Measurements from ENCODE around the gene GFER. TPM values are rescaled to one million over a fixed set of nuclear protein-coding genes. Genes with fewer than 3 reads are reported as not detected.

GFER gene
- total RNA-seq, 1 donor from 2014 or later = 16.5 TPM

DNA sequence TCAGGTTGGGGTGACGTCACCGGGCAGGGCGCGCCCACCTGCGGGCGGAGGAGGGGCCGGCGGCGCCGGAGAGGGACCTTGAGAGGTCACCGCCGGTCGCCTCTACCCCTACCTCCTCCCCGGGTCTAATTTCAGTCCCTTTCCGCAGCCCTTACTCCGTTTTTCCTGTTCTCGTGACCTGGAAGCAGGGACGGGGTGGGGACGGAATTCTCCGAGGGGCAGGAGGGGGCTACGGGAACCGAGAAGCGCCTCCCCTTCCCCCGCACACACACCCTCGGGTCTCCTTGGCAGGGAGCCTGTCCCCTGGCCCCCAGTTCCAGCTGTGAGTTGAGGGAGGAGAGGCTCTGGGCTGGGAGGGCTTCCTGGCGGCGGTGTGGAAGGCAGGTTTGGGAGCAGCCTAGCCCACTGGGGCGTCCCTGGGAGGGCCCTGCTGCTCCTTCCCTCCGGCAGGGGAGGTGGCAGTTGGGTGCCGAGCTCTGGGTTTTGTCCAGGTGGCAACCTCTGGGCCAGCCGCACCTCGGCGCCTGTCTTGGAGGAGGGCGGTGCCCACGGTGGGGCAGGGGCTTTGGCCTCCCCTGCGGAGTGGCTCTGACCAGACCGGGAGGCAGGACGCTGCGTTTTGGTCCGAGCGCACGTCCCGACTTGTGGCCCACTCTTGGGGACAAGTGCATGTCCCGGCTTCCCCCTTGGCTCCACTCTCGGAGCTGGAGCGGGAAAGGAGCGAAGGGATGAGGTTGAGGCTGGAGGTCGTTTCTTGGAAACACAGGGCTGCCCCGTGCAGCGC is 6.5 kb downstream of the GFER start:
- no peak for DNase-seq (ENCODE audit: low spot score)

DNA sequence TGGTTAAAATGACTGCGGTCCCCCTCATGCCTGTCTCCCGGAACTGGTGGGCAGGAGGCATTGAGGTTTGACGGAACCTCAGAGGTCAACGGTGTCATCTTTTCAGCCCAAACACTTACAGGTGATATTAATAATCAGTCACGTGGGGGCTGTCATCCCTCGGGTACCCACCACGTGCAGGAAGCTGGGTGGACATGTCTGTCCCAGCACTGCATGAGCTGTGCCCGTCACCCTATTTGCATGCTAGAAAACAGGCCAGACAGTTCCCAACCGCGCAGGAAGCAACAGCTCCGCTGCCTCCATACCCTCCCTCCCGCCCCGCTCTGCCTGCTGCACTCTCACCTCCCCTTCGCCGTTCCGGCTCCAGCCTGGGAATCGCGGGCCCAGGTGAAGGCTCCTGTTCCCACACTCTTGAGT is 7.2 kb downstream of the GFER start:
- DNase-seq (ENCODE audit: low spot score) = no peak

DNA sequence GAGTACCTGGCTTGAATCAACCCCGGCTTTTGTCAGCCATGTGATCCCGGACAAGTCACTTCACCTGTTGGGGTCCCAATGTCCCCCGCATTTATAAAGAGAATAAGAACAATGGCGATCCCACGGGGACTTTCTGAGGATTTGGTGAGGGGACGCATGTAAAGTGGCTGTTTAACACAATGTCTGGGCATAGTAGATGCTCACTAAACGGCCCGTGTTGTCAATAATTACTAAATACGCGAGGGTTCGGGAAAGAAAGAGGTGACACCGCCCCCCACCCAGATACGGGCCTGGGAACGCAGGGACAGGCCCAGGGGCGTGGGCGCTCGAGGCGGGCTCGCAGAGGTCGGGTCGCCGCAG is 7.6 kb downstream of the GFER start:
- no peak for DNase-seq (ENCODE audit: low spot score)

DNA sequence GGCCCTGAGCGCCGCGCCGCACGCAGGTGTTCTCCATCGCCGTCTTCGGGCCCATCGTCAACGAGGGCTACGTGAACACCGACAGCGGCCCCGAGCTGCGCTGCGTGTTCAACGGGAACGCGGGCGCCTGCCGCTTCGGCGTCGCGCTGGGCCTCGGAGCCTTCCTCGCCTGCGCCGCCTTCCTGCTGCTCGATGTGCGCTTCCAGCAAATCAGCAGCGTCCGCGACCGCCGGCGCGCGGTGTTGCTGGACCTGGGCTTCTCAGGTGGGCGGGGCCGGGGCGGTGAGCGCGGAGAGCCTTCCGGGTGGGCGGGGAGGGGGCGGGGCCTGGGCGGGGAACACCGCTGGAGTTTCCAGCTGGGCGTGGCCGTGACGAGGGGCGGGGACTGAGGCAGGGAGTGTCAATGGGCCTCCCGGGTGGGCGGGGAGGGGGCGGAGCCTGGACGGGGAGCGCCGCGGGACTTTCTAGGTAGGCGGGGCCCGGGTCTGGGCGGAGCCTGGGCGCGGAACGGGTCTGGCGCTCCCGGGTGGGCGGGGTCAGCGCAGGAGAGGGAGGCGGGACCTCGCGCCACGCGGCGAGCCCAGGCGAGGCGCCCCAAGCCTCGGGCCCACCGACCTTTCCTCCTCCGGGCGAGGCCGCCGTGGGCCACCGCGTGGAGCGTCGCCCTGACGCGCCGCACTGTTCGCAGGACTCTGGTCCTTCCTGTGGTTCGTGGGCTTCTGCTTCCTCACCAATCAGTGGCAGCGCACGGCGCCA is 8.1 kb downstream of the GFER start:
- peak; percentile 94 for DNase-seq (ENCODE audit: low spot score)

DNA sequence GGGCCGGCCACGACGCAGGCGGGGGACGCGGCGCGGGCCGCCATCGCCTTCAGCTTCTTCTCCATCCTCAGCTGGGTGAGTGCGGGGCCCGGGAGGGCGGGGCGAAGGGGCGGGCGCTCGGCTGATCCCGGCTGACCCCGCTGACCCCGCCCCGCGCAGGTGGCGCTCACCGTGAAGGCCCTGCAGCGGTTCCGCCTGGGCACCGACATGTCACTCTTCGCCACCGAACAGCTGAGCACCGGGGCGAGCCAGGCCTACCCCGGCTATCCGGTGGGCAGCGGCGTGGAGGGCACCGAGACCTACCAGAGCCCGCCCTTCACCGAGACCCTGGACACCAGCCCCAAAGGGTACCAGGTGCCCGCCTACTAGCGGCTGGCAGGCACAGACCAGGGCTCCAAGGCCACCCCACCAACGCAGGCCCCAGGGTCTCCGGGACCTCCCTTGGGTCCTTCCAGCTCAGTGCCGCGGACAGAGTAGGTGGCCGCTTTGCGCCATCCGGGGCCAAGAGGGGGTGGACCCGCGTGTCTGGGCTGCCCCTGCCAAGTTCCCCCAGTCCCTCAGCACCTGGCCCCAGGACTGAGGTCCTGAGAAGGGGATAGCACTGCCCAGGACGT is 8.8 kb downstream of the GFER start:
- DNase-seq (ENCODE audit: low spot score) = no peak

DNA sequence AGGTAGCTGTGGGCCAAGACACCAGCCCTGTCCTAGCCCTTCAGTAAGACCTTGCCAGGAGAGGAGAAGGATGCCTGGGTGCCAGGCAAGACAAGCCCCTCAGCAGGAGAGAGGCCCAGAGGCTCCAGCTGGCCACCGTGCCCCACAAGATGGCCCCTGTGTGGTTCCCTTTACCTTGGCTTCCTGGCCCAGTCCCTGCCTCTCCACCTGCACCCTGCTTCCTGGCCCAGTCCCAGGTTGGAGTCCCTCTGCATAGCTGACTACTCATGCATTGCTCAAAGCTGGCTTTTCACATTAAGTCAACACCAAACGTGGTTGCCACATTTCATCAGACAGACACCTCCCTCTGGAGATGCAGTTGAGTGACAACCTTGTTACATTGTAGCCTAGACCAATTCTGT is 9.7 kb downstream of the GFER start:
- no peak for DNase-seq (ENCODE audit: low spot score)

DNA sequence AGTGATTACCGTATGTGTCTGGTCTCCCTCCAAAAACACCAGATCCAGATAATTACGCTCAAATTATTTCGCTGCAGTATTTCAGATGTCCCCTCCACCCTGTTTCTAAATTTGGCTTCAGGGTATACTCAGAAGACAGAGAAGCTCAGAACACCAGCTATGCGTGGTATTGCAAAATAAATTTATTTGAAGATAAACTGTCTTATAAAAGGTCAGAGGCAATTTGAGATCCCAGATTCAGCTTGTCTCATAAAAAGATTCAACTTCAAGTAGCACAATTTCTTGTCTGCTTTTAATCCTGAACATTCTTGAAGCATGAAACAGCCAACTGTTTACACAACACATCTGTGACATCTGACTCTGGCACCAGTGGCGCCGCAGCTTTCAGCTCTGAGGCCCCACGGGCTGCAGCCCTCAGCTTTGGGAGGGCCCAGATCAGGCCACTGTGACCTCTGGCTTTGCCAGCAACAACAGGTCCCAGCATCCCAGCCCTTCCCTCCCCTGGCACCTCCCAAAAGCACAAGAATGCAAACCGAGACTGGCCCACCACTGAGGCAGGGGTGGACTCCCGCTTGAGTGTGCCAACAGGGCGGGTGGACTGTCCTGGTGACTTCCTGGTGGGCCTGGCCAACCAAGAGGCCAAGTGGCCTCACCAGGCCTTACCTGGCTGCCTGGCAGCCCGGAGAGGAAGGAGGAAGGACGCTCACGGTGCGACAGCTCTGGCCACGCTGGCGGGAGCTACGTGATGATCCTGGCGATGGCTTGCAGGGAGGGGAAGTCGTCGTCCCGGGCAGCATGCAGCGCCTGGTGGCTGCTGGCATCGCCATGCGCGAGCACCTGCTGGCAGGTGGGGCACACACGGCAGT is 13.7 kb downstream of the GFER start:
- DNase-seq (ENCODE audit: low spot score) = no peak

DNA sequence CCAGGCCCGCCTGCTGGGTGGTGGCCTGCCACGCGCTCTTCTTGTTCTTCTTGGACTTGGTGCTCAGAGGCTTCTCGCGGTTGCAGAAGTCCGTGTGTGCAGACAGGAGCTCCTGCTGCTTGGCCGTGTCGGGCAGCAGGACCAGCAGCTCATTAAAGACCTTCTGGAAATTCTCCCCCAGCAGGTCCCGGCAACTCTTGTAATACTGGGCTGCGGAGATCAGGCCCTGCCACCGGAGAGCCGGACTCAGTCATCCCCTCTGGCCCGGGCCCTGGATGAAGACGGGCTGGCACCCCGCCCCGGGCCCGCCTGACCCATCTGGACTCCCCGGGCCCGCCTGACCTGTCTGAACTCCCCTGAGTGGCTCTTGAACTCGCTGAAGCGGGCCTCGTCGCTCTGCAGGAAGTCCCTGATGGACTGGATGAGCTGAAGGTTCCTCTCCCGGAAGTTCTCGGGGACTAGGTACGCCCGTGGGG is 14.4 kb downstream of the GFER start:
- DNase-seq (ENCODE audit: low spot score) = no peak

DNA sequence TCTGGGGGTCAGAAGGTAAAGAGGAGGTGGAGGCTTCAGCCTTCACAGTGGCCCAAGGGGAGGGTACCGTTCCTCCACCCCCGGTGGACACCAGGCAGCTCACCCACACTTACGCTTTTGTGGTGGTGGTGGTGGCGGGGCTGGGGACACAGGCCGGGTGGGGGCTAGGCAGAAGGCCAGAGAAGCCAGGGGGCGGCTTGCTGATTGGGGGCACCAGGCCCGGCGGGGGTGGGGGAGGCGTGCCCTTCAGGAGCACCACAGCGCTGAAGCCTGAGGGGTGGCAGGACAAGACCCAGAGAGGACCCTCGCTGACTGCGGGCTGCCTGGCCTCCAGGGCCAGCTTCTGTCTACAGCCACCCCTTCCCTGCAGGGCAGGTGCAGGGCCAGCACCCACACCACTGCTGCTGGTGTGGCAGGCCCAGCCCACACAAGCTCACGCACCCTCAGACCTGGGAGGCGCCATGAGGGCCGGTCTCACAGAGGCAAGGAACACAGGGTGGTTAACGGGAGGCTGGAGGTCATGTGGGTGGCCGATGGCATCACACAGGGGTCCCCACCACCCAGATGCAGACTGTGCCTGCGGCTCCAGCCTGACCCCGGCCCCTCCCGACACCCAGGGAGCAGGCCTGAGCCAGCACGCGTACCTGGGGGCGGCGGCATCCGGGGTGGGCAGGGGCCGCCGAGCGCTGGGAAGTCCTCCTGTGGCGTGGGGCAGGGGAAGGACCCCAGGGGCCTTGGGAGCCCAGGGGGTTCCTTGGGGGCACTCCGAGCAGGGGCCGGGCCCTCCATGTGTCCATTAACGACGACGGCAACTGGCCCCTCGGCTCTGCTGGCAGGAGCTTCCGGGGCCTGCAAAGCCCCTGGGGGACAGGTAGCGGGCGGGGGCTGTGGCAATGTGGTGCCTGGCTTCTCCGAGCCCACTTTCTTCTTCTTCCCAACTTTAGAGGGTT is 15.1 kb downstream of the GFER start:
- DNase-seq (ENCODE audit: low spot score) = no peak

DNA sequence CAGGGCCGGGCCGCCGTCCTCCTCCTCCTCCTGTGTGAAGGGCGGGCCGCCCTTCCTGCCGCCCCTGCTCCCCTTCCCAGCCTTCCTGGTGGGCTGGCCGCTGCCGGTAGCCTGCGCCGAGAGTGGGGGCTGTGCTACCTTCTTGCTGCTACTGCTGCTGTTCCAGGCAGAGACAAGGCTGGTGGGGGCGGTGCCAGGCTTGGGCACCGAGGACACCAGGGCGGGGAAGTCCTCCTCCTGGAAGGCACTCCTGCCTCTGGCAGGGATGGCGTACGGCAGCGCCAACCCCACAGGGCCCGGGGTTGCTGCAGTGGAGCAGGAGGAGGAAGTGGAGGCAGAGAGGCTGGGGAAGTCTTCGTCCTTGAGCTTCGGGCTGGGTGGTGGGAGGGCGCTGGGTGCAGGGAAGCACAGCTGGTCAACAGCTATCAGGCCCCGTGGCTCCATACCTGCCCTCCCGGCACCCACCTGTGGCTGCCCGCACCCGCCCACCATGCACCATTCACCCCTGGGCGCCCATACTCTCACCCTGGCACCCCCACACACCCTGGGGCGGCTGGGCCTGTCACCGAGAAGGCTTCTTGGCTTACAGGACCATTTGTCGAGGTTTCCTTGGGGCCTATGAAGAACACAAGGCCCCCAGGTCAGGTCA is 16.0 kb downstream of the GFER start:
- DNase-seq (ENCODE audit: low spot score) = no peak

DNA sequence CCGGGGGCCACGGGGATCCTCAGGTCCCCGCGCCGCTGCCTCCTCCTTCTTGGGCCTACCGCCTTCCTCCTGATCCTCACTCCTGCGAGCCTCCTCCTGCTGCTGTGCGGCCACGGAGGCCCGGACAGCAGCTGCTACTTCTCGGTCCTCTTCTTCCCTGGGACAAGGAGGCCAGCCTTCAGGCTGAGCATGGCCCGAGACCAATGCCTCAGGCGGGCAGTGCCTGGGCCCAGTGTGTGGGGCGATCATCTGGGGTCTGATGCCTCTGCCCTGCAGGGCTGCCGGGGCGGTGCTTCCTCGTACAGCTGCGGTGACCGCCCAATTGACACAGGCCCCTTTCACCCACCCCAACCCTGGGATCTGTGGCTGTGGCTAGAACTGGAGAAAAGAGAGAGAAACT is 17.0 kb downstream of the GFER start:
- DNase-seq (ENCODE audit: low spot score) = no peak

DNA sequence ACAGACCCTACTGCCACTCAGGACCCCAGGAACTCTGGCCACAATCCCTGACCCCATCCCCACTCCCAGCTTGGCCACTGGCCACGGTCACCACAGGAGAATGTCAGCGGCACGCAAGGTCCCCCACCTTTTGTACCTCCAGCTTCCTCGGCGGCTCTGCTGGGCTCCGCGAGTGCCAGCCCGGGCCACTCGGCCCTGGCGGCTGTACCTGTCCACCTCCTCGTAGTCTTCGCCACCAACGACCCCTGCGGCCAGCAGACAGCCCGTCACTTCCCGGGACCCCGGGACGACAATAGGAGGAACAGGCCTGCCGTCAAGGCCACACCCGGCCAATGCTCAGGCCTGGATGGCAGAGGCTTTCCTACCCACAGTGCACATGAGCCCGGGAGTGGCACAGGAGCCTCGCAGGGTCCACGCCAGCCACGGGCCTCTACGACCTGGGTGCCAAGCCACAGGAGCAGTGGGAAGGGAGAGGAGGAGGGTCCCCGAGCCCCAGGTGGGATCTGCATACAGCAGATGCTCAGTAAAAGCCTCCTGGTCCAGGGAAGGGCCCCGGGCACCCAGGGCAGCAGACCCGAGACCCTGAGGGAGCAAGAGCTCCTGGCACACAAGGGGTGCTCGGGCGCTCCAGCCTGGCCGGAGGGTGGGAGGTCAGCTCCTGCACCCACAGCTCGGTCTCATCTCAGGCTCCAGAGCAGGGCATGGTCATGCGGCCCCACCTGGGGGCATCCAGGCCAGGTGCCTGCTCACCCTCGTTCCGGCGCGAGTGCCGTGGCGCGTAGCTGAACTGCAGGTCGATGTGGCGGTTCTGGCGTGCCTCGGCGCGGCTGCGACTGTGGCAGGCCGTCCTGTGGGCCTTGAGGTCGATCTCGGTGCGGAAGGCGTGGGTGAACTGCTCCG is 17.7 kb downstream of the GFER start:
- no peak for DNase-seq (ENCODE audit: low spot score)

DNA sequence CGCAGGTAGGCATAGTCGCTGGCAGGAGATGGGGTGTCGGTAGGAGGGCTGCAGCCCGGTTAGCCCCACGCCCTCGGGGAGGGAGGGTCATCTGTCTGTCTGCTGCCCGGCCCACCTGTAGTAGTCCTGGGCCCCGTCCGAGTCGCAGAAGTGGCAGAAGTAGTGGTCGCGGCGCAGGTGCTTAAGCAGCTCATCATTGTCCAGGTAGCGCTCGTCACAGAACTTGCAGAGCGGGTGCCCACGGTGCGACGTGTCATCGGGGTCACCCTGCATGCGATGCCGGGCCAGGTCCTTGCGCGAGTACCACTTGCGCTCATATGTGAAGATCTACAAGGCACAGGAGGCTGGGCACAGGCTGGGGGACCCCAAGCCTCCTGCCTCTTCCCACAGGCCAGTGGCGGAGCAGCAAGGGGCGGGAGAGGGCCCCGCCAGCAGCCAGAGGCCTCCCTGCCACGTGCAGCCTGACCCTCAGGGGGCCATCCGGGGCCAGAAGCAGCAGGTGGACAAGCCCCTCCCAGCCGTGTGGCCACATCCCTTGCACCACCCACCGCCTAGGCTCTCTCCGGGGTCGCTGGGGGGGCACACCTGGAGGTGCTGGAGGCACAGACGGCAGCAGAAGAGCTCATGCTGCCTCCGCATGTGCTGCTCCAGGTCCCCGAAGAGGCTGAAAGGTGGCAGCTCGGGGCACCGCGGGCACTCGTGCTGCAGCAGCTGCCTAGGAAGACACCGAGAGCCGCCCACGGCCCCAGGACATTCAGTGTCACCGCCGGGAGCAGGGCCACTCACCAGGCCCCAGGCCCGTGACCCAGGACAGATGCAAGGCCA is 18.6 kb downstream of the GFER start:
- DNase-seq (ENCODE audit: low spot score) = no peak

DNA sequence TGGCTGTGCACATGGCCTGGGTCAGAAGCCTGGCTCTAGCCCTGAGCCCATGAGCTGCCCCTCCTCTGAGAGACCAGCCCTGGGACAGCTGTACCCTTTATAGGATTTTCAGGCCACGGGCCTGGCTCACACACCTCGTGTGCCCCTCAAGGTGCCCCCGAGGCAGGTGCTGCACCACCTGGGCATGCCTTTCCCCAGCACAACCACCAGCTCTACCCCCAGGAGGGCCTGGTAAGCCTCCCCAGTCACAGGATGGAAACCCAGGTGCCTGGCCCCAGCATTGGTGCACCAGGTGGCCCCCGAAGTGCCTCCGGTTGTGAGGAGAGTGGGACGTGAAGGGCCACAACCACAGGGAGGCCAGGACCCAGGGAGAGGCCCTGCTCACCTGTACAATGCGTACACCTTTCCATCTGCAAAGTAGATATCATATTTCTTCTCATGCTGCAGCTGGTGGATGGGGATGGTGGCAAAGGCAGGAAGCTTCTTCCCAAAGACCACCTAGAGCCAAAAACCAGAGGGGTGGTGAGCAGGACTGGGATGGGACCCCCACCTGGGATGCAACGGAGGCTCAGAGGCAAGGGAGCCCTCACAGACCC is 19.3 kb downstream of the GFER start:
- DNase-seq (ENCODE audit: low spot score) = no peak

DNA sequence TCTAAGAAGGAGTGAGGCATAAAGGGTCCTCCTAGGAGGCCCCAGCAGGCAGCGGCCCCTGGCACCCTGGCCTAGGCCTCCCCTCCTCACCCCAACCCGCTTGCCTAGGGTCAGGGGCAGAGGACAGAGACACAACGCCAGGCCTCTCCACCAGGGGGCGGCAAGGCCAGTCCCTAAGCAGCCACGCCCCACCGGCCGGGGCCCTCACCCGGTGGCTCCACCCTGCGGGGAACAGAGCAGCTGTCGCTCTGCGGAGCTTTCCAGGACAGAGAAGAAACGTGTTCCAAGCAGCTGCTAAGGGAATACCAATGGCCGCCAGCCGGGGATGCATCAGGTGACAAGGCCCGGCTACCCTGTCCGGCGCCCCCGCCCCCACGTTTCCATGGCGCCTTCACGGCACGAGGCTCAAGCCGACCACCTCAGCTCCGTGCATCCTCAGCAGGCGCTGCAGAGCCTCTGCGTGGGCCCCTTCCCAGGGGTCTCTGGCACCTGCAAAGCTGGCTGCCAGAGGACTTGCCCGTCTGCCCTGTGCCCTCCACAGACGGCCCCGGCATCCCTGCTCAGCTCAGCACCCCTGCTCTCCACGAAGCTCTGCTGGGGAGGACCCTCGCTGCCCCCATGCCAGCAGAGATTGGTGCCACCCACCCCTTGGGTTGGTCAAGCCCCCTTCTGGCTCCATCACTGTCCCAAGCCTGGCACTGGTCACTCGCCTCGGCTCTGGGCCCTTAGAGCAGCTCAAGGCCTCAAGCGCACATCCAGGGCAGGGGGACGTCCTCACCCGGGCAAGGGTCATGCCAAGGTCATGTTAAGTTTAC is 20.0 kb downstream of the GFER start:
- DNase-seq (ENCODE audit: low spot score) = peak; percentile 84

DNA sequence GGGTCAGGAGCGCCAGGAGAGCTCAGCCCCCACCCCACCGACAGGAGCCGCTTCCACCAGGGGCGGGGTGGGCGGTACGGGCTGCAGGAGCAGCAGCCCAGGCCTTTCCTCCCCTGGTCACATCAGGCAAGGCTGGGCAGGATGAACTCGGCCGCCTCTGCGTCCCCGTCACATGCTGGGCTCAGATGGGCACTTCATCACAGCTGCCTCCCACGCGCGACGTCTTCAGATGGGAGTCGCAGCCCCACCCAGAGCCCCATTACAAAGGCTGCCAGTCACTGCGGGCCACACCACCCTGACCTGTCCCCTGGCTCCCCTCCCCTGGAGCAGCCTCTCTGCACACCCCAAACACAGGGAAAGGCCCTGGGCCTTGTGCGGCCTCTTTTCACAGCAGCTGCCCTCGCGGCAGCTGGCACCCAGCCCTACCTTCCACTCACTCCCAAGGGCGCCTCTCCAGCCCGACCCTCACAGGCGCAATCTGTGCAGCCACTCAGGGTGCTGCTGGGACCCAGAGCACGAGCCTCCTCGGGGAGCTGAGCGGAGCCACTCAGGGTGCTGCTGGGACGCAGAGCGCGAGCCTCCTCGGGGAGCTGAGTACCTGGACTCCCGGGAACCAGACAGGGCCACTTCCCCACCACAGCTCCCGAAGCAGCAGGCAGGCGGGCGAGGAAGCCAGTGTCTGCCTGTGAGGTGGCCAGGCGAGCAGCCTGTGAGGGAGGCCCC is 21.0 kb downstream of the GFER start:
- DNase-seq (ENCODE audit: low spot score) = no peak
